Neural cell (in vitro differentiated cells): ENCODE data around the gene LIPT1. TPM values are rescaled to one million over a fixed set of nuclear protein-coding genes. Genes with fewer than 3 reads are reported as not detected.

ENCODE experiments used
- H2AFZ ChIP-seq: fragments of 200-600, 300-800 bp; sonication (generic), shearing (Covaris generic); 2 replicates; pipeline ENCODE4 v1.6.0; 2014; ENCODE audit warnings: low read depth, mild to moderate bottlenecking, antibody characterized with exemption, low read length, moderate library complexity
- H3F3A ChIP-seq: fragments of 200-600 bp; shearing (Covaris generic); 2 replicates; pipeline ENCODE4 v1.6.1; 2016; ENCODE audit warnings: mild to moderate bottlenecking, moderate library complexity, mixed read lengths, antibody characterized with exemption, low read length; ENCODE audit not compliant: insufficient read depth, poor library complexity, severe bottlenecking
- H3K27ac ChIP-seq: fragments of 200-600, 300-800 bp; sonication (generic), shearing (Covaris generic); 2 replicates; pipeline ENCODE4 v1.5.1; 2014; ENCODE audit warnings: mild to moderate bottlenecking, low read length, moderate library complexity
- H3K27me3 ChIP-seq: fragments of 300-800, 200-600 bp; sonication (generic), shearing (Covaris generic); 2 replicates; pipeline ENCODE4 v1.6.0; 2014; ENCODE audit warnings: mild to moderate bottlenecking, low read depth, low read length, moderate library complexity; ENCODE audit not compliant: insufficient read depth
- H3K36me3 ChIP-seq: fragments of 300-800, 200-600 bp; sonication (generic), shearing (Covaris generic); 2 replicates; pipeline ENCODE4 v1.5.1; 2014; ENCODE audit warnings: mild to moderate bottlenecking, antibody characterized with exemption, low read length, moderate library complexity; ENCODE audit not compliant: insufficient read depth
- H3K4me2 ChIP-seq: fragments of 300-800, 200-600 bp; sonication (generic), shearing (Covaris generic); 2 replicates; pipeline ENCODE4 v1.6.0; 2014; ENCODE audit warnings: mild to moderate bottlenecking, low read length
- H3K4me3 ChIP-seq: fragments of 300-800, 200-600 bp; sonication (generic), shearing (Covaris generic); 2 replicates; pipeline ENCODE4 v1.5.1; 2014; ENCODE audit warnings: mild to moderate bottlenecking, low read length, moderate library complexity
- H3K79me2 ChIP-seq: fragments of 200-600 bp; shearing (Covaris generic); replicated peaks from 2 replicates; pipeline ENCODE4 v1.6.0; 2014; ENCODE audit warnings: mild to moderate bottlenecking, low read length, moderate library complexity; ENCODE audit not compliant: insufficient read depth
- H3K9ac ChIP-seq: fragments of 300-800, 200-600 bp; sonication (generic), shearing (Covaris generic); 2 replicates; pipeline ENCODE4 v1.6.1; 2016; ENCODE audit warnings: mild to moderate bottlenecking, low read length, mixed read lengths
- H3K9me2 ChIP-seq: fragments of 200-600 bp; shearing (Covaris generic); 2 replicates; pipeline ENCODE4 v1.6.1; 2016; ENCODE audit warnings: mild to moderate bottlenecking, low read length, mixed read lengths; ENCODE audit not compliant: insufficient read depth
- H3K9me3 ChIP-seq: fragments of 200-600, 300-800 bp; sonication (generic), shearing (Covaris generic); 2 replicates; pipeline ENCODE4 v1.6.1; 2016; ENCODE audit warnings: mild to moderate bottlenecking, mixed run types, low read length, moderate library complexity, mixed read lengths
- H4K20me1 ChIP-seq: fragments of 200-600 bp; shearing (Covaris generic); 2 replicates; pipeline ENCODE4 v1.6.1; 2016; ENCODE audit warnings: mild to moderate bottlenecking, mixed run types; ENCODE audit not compliant: insufficient read depth
- EZH2 ChIP-seq: fragments of 200-600, 300-800 bp; shearing (Covaris generic), sonication (generic); IDR thresholded peaks from 2 replicates; pipeline ENCODE4 v1.6.1; 2014; ENCODE audit warnings: antibody characterized with exemption, low read length, borderline replicate concordance, mild to moderate bottlenecking; ENCODE audit not compliant: insufficient read depth, poor library complexity, severe bottlenecking
- MXI1 ChIP-seq: fragments of 450-650 bp; conservative IDR thresholded peaks from 2 replicates; pipeline ENCODE4 v1.6.1; 2014; ENCODE audit warnings: antibody characterized with exemption, mild to moderate bottlenecking; ENCODE audit not compliant: poor library complexity, severe bottlenecking
- POLR2AphosphoS5 ChIP-seq: IDR thresholded peaks from 2 replicates; pipeline ENCODE4 v1.6.1; 2012
- RAD21 ChIP-seq: fragments of 450-650 bp; conservative IDR thresholded peaks from 2 replicates; pipeline ENCODE4 v1.6.1; 2014; ENCODE audit warnings: antibody characterized with exemption, mild to moderate bottlenecking, moderate library complexity
- SMC3 ChIP-seq: fragments of 450-650 bp; conservative IDR thresholded peaks from 2 replicates; pipeline ENCODE4 v1.6.1; 2014; ENCODE audit warnings: antibody characterized with exemption, mild to moderate bottlenecking, moderate library complexity; ENCODE audit not compliant: poor library complexity
- TAF1 ChIP-seq: IDR thresholded peaks from 2 replicates; pipeline ENCODE4 v1.6.1; 2012; ENCODE audit warnings: low read depth
- polyA plus RNA-seq: library from polyadenylated mRNA; depleted of rRNA; stranded (reverse); fragments of >200 nt; gene quantifications from 2 replicates; pipeline ENCODE4 v1.2.3, GENCODE V29; 2014
- TF ChIP-seq, protein P1 (sequence below): fragments of 450-650 bp; IDR thresholded peaks from 2 replicates; pipeline ENCODE4 v1.5.1; 2014; ENCODE audit warnings: antibody characterized with exemption, mild to moderate bottlenecking, moderate library complexity; ENCODE audit not compliant: poor library complexity, severe bottlenecking
- TF ChIP-seq, protein P2 (sequence below): IDR thresholded peaks from 2 replicates; pipeline ENCODE4 v1.6.1; 2012; ENCODE audit warnings: borderline replicate concordance

The LIPT1 gene
- polyA plus RNA-seq, 1 donor from 2014 or later, result 2.8 TPM

DNA sequence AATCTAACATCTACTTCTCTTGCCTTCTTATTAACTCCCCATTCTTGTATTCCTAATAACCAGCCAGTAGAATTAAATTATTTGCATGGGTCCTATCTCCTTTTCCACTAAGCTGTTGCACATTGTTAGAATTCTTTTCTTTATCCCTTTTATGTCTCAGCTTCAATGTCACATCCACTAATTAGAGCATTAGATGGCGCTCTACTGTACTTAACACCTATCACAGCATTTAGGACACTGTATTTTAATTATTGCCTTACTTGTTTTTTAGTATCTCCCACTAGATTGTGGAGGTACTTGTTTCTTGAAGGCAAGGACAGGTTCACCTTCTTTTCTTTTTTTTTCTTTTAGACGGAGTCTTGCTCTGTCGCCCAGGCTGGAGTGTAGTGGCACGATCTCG lies 3.8 kb downstream of the LIPT1 start:
- H3F3A ChIP-seq, result no peaks in the 10 kb centered on the region
- no peak overlapping the region for H3K9ac ChIP-seq
- H3K27me3 ChIP-seq, result no peaks in the 10 kb centered on the region
- H3K4me3 ChIP-seq, result no peak overlapping the region
- H3K27ac ChIP-seq, result no peak overlapping the region
- no peaks in the 10 kb centered on the region for H3K9me3 ChIP-seq
- H3K36me3 ChIP-seq, result peaks cover 10% of the 10 kb centered on the region
- no peaks in the 10 kb centered on the region for H3K9me2 ChIP-seq
- H3K4me2 ChIP-seq, result no peak overlapping the region
- H4K20me1 ChIP-seq, result no peaks in the 10 kb centered on the region
- H2AFZ ChIP-seq, result no peak overlapping the region
- H3K79me2 ChIP-seq, result no peaks in the 10 kb centered on the region
- TF ChIP-seq MXI1, result no peak
- TF ChIP-seq, protein P1, sequence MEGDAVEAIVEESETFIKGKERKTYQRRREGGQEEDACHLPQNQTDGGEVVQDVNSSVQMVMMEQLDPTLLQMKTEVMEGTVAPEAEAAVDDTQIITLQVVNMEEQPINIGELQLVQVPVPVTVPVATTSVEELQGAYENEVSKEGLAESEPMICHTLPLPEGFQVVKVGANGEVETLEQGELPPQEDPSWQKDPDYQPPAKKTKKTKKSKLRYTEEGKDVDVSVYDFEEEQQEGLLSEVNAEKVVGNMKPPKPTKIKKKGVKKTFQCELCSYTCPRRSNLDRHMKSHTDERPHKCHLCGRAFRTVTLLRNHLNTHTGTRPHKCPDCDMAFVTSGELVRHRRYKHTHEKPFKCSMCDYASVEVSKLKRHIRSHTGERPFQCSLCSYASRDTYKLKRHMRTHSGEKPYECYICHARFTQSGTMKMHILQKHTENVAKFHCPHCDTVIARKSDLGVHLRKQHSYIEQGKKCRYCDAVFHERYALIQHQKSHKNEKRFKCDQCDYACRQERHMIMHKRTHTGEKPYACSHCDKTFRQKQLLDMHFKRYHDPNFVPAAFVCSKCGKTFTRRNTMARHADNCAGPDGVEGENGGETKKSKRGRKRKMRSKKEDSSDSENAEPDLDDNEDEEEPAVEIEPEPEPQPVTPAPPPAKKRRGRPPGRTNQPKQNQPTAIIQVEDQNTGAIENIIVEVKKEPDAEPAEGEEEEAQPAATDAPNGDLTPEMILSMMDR, result no peak
- TF ChIP-seq EZH2, result no peak
- no peak for TF ChIP-seq SMC3
- TF ChIP-seq, protein P2, sequence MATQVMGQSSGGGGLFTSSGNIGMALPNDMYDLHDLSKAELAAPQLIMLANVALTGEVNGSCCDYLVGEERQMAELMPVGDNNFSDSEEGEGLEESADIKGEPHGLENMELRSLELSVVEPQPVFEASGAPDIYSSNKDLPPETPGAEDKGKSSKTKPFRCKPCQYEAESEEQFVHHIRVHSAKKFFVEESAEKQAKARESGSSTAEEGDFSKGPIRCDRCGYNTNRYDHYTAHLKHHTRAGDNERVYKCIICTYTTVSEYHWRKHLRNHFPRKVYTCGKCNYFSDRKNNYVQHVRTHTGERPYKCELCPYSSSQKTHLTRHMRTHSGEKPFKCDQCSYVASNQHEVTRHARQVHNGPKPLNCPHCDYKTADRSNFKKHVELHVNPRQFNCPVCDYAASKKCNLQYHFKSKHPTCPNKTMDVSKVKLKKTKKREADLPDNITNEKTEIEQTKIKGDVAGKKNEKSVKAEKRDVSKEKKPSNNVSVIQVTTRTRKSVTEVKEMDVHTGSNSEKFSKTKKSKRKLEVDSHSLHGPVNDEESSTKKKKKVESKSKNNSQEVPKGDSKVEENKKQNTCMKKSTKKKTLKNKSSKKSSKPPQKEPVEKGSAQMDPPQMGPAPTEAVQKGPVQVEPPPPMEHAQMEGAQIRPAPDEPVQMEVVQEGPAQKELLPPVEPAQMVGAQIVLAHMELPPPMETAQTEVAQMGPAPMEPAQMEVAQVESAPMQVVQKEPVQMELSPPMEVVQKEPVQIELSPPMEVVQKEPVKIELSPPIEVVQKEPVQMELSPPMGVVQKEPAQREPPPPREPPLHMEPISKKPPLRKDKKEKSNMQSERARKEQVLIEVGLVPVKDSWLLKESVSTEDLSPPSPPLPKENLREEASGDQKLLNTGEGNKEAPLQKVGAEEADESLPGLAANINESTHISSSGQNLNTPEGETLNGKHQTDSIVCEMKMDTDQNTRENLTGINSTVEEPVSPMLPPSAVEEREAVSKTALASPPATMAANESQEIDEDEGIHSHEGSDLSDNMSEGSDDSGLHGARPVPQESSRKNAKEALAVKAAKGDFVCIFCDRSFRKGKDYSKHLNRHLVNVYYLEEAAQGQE, result no peak
- no peak for TF ChIP-seq TAF1
- no peak for TF ChIP-seq POLR2AphosphoS5

DNA sequence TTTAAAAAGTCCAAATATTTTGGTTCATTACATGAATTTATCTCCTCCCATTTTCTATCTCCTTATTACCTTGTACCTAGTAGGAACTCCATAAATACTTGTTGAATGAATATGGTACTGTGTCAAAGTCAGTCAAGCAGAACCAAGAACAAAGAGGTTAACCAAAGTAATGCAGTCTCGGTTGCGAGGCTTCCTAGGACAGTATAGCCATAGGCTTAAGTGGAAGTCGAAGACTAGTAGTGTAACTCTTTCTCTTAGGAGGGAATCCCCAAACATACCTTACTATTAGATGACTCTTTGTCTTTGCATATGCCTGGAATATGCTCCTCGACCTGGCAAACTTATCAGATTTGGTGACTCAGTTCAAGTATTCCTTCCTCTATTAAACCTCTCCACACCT lies 4.8 kb downstream of the LIPT1 start:
- TF ChIP-seq EZH2, result no peak
- Histone ChIP-seq H3K9me3 (no peaks in the 10 kb centered on the region), H3K4me2 (no peak overlapping the region), H3K79me2 (no peaks in the 10 kb centered on the region), H3K9ac (no peak overlapping the region), H2AFZ (no peak overlapping the region), H3F3A (no peaks in the 10 kb centered on the region), H3K27ac (no peak overlapping the region), H4K20me1 (no peaks in the 10 kb centered on the region), H3K9me2 (no peaks in the 10 kb centered on the region), H3K27me3 (no peaks in the 10 kb centered on the region), H3K36me3 (peaks cover 10% of the 10 kb centered on the region), H3K4me3 (no peak overlapping the region)

DNA sequence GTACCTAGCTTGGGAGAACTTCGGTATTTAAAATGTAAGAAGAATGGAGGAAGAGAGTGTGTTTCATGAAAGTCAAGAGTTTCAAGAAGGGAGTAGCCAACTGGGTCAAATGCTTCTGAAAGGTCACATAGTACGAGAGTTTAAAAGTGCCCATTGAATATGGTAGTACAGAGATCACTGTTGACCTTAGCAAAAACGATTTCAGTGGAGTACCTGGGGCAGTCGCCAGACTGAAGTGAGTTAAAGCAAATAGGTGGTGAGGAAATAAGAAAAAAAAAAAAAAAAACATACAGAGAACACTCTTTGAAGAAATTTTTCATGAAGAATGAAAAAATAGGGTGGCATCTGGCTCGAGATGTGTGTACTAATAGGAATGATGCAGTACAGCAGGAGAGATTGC lies 11.5 kb downstream of the LIPT1 start:
- H3K36me3 ChIP-seq, result peaks cover 6% of the 10 kb centered on the region
- no peak overlapping the region for H3K4me2 ChIP-seq
- no peak overlapping the region for H3K4me3 ChIP-seq
- H3K27ac ChIP-seq, result no peak overlapping the region
- no peaks in the 10 kb centered on the region for H3K79me2 ChIP-seq
- H2AFZ ChIP-seq, result no peak overlapping the region
- H3K9me3 ChIP-seq, result no peaks in the 10 kb centered on the region
- TF ChIP-seq RAD21, result no peak
- H3F3A ChIP-seq, result no peaks in the 10 kb centered on the region
- no peaks in the 10 kb centered on the region for H3K27me3 ChIP-seq
- H3K9ac ChIP-seq, result no peak overlapping the region
- no peaks in the 10 kb centered on the region for H3K9me2 ChIP-seq
- H4K20me1 ChIP-seq, result no peaks in the 10 kb centered on the region
